Stimulated activated CD4-positive, alpha-beta T cell treated with anti-CD3 and anti-CD28 coated beads, Interleukin-1b, Interleukin-23, amount 100 ng/mL, for 24 hours (primary cell): Measurements from ENCODE around the gene AGAP6.
"Not testable (repeated sequence)": the region's sequence is repeated elsewhere in the genome, so short reads cannot be mapped to it uniquely, and the experiment has no call there.

Source experiments
- DNase-seq, 4 experiments: peaks; one replicate each; pipeline ENCODE4 v3.0.0-alpha.2; 2020; ENCODE audit warnings: low read depth in 4 of 4, low spot score in 1 of 4

The AGAP6 gene

GRCh38 chr10:50024716-50025383 is 36.6 kb downstream of the AGAP6 start:
- not testable (repeated sequence) for DNase-seq

- no peak for DNase-seq
Measured at GRCh38 chr10:50025627-50026026, 37.4 kb downstream of the AGAP6 start.

GRCh38 chr10:50027195-50027594 is 39.0 kb downstream of the AGAP6 start:
- no peak for DNase-seq

GRCh38 chr10:50033481-50033880 is 45.3 kb downstream of the AGAP6 start:
- DNase-seq, result no peak

GRCh38 chr10:50035337-50035736 is 47.1 kb downstream of the AGAP6 start:
- not testable (repeated sequence) for DNase-seq

GRCh38 chr10:50044941-50045664 is 56.9 kb downstream of the AGAP6 start:
- no peak for DNase-seq

GRCh38 chr10:50046457-50046856 is 58.3 kb downstream of the AGAP6 start:
- not testable (repeated sequence) for DNase-seq

- DNase-seq, result not testable (repeated sequence)
Measured at GRCh38 chr10:50047594-50047993, 59.4 kb downstream of the AGAP6 start.

GRCh38 chr10:50051995-50052660 is 63.9 kb downstream of the AGAP6 start:
- DNase-seq, result not testable (repeated sequence)

- DNase-seq, result not testable (repeated sequence)
Measured at GRCh38 chr10:50052778-50053376, 64.7 kb downstream of the AGAP6 start.

GRCh38 chr10:50055494-50056292 is 67.5 kb downstream of the AGAP6 start:
- not testable (repeated sequence) for DNase-seq

GRCh38 chr10:50056654-50057053 is 68.4 kb downstream of the AGAP6 start:
- not testable (repeated sequence) for DNase-seq

GRCh38 chr10:50058727-50059126 is 70.5 kb downstream of the AGAP6 start:
- DNase-seq, result not testable (repeated sequence)

- not testable (repeated sequence) for DNase-seq
Measured at GRCh38 chr10:50059946-50060345, 71.7 kb downstream of the AGAP6 start.
